Neuron (in vitro differentiated cells): ENCODE data around the gene ESF1.

Experiments used
- H2AFZ ChIP-seq: one replicate; pipeline ENCODE4 v1.6.1; 2013; ENCODE audit warnings: low read depth, mild to moderate bottlenecking, inconsistent platforms, low read length, moderate library complexity
- H3K27me3 ChIP-seq: one replicate; pipeline ENCODE4 v1.6.1; 2013; ENCODE audit warnings: low read length; ENCODE audit not compliant: insufficient read depth
- H3K36me3 ChIP-seq: one replicate; pipeline ENCODE4 v1.6.1; 2013; ENCODE audit warnings: low read length; ENCODE audit not compliant: insufficient read depth
- H3K4me1 ChIP-seq: one replicate; pipeline ENCODE4 v1.6.1; 2013; ENCODE audit warnings: low read length; ENCODE audit not compliant: insufficient read depth
- H3K4me3 ChIP-seq: 2 replicates; pipeline ENCODE4 v1.5.1; 2013; ENCODE audit warnings: mild to moderate bottlenecking, low read length, moderate library complexity
- H3K9me3 ChIP-seq: one replicate; pipeline ENCODE4 v1.6.1; 2013; ENCODE audit warnings: low read length

ESF1 gene

GRCh38 chr20:13809373-13809772, 24.7 kb upstream of the ESF1 start:
- no peaks in the 10 kb centered on the region for H3K4me1 ChIP-seq
- H3K4me3 ChIP-seq: no peak overlapping the region
- H3K36me3 ChIP-seq: peaks cover 73% of the 10 kb centered on the region
- H3K9me3 ChIP-seq: no peaks in the 10 kb centered on the region
- H3K27me3 ChIP-seq: no peaks in the 10 kb centered on the region
- H2AFZ ChIP-seq: no peak overlapping the region

DNA sequence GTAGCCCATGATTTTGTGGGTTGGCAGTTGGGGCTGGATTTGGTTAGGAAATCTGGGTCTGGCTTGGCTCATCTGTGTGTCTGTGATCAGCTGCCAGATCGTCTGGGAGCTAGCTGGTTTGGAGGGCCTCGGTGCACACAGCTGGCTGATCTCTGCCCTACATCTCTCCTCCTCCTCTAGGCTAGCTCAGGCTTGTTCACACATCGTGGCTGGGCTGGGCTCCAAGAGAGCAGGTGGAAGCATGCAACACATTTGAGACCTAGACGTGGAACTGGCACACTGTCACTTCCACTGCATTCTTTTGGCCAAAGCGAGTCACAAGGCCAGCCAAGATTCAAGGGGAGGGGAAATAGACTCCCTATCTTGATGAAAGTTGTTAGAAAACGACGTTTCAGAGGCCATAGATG, 16.0 kb upstream of the ESF1 start:
- H3K27me3 ChIP-seq: no peaks in the 10 kb centered on the region
- peaks cover 80% of the 10 kb centered on the region for H3K36me3 ChIP-seq
- H3K9me3 ChIP-seq: no peaks in the 10 kb centered on the region
- no peaks in the 10 kb centered on the region for H3K4me1 ChIP-seq
- no peak overlapping the region for H3K4me3 ChIP-seq
- H2AFZ ChIP-seq: no peak overlapping the region

DNA sequence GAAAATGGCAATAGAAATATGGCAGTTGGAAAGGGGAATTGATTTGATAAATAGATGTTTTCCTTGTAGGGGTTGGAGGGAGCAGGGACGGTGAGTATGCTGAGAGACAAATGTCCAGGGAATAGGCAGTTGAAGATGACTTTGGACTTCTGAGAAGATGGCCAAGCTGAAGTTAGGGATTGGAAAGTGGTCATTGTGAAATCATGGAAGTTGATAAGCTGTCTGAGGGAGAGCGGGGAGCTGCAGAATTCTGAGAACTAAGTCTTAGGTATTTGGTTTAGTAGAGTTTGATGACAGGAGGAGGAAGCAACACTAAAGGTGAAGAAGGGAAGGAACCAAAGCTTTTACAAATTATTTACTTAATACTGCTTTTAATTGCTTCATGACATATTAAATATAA, 15.3 kb upstream of the ESF1 start:
- Histone ChIP-seq H3K9me3 (no peaks in the 10 kb centered on the region), H3K4me3 (no peak overlapping the region), H3K27me3 (no peaks in the 10 kb centered on the region), H3K36me3 (peaks cover 85% of the 10 kb centered on the region), H2AFZ (no peak overlapping the region), H3K4me1 (no peaks in the 10 kb centered on the region)

DNA sequence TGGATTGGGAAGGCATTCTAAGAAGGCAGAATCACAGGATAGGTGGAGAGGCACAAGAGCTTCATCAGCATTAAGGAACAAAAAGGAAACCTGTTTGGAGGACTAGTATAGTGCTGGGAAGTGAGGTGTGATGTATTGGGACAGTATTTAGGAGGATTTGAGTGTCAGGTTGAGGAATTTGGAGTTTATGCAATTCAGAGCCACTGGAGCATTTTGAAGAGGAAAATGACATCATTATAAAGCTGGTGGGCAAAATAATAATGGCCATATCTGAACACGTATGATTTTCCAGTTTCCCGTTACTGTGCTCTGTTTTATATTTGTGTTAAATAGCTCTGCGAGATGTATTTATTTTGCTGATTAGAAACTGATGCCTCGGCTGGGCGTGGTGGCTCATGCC, 14.3 kb upstream of the ESF1 start:
- Histone ChIP-seq H3K9me3 (no peaks in the 10 kb centered on the region), H3K36me3 (peaks cover 85% of the 10 kb centered on the region), H3K4me1 (no peaks in the 10 kb centered on the region), H2AFZ (no peak overlapping the region), H3K27me3 (no peaks in the 10 kb centered on the region), H3K4me3 (no peak overlapping the region)

DNA sequence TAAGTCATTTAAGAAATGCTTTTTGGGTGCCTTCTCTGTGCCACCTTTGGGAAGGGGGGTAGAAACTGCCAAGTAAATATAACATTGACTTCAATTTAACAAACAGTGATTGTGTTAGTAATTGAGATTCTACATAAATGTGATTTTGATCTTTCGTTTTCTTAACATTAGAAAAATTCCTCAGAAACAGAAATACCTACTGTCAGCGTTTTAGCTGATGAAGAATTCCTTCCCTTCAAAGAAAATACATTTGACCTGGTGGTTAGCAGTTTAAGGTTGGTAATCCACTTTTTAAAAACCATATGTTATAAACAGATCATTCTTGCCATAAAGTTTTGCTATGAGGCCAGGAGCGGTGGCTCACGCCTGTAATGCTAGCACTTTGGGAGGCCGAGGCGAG, 9.9 kb upstream of the ESF1 start:
- Histone ChIP-seq H2AFZ (no peak overlapping the region), H3K36me3 (peaks cover 88% of the 10 kb centered on the region), H3K27me3 (no peaks in the 10 kb centered on the region), H3K4me1 (no peaks in the 10 kb centered on the region), H3K4me3 (no peak overlapping the region), H3K9me3 (no peaks in the 10 kb centered on the region)

DNA sequence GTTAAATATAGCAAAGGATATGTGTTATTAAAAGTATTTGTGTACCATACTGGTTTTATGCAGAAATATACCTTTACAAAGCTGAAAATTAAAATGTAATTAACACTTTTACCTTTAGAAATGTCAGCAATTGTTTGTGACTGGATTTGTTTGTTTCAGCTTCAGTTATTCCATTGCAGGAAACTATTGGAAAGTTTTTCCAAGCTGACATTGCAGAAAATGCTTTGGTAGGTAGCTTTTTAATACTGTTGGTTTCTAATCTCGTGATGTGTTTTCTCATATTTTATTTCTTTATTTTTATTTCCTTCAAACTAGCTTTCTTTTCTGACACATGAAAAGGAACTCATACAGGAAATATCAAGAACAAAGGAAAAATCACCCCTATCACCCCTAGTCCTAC, 8.3 kb upstream of the ESF1 start:
- Histone ChIP-seq H2AFZ (no peak overlapping the region), H3K9me3 (no peaks in the 10 kb centered on the region), H3K36me3 (peaks cover 80% of the 10 kb centered on the region), H3K4me1 (no peaks in the 10 kb centered on the region), H3K27me3 (no peaks in the 10 kb centered on the region), H3K4me3 (no peak overlapping the region)

DNA sequence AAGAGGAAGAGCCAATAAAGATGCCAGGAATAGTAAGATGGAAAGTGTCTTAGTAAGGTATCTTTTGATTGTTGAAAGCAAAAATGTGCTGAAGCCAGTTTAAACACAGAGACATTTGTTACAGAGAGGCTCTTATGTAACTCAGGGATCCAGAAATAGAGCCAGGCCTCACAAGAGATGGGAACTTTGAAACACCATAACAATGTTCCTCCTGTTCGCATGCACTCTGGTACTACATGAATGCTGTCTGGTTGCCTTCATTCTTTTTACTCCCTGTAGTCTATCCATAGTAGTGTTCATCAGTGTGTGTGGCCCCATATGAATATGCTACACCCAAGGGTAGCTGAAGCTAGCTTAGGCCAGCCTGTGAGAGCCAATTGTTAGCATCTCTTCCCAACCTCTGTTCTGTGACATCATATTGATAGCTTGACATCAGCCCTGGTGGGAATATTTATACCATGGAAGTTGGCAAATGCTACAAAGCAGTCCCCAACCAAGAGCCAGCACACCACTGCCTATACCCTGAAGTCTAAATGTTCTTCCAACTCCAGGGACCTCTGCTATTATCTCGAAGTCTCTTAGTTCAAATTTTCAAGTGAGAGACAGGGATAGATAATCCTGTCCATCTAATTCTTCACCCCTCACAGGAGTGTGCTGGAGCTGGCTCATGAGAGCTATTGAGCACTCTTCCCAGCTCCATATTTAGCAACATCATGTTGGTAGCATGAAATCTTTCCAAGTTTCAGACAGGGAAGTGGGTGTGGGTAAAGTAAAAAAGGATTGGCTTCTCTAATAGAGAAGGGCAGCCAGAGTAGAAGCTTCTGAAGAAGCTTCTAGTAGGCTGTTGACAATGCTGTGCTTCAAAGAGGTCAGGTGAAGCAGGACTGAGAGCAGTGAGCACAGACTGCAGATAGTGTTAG, 7.1 kb upstream of the ESF1 start:
- Histone ChIP-seq H3K4me3 (no peak overlapping the region), H3K4me1 (peaks cover 1% of the 10 kb centered on the region), H3K27me3 (no peaks in the 10 kb centered on the region), H2AFZ (no peak overlapping the region), H3K36me3 (peaks cover 79% of the 10 kb centered on the region), H3K9me3 (no peaks in the 10 kb centered on the region)

DNA sequence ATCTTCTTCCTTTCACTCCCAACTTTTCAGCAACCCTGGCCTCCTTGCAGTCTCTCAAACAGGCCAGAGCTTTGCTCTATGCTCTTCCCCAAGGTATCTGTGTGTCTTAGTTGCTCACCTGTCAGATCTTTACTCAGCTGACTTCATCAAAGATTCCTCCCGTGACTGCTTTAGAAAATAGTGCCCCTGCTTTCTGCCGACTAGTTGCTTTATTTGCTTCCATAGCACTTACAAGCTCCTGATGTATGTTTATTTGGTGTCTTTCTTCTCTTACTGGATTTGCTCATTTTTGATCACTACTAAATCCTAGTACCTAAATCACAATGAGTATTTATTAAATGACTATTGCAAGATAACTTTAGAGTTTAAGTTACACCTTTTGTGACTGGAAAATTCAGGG, 6.0 kb upstream of the ESF1 start:
- H2AFZ ChIP-seq: no peak overlapping the region
- no peak overlapping the region for H3K4me3 ChIP-seq
- H3K27me3 ChIP-seq: no peaks in the 10 kb centered on the region
- peaks cover 11% of the 10 kb centered on the region for H3K4me1 ChIP-seq
- H3K9me3 ChIP-seq: no peaks in the 10 kb centered on the region
- H3K36me3 ChIP-seq: peaks cover 69% of the 10 kb centered on the region

- Histone ChIP-seq H3K9me3 (no peaks in the 10 kb centered on the region), H2AFZ (no peak overlapping the region), H3K4me3 (no peak overlapping the region), H3K4me1 (peaks cover 16% of the 10 kb centered on the region), H3K27me3 (no peaks in the 10 kb centered on the region), H3K36me3 (peaks cover 48% of the 10 kb centered on the region)
Observed at GRCh38 chr20:13788167-13788834, 3.6 kb upstream of the ESF1 start.

GRCh38 chr20:13786143-13786828, 1.6 kb upstream of the ESF1 start:
- H3K27me3 ChIP-seq: no peaks in the 10 kb centered on the region
- peaks cover 16% of the 10 kb centered on the region for H3K4me1 ChIP-seq
- no peak overlapping the region for H2AFZ ChIP-seq
- H3K9me3 ChIP-seq: no peaks in the 10 kb centered on the region
- peak overlapping the region; percentile 87 for H3K4me3 ChIP-seq
- H3K36me3 ChIP-seq: peaks cover 38% of the 10 kb centered on the region

DNA sequence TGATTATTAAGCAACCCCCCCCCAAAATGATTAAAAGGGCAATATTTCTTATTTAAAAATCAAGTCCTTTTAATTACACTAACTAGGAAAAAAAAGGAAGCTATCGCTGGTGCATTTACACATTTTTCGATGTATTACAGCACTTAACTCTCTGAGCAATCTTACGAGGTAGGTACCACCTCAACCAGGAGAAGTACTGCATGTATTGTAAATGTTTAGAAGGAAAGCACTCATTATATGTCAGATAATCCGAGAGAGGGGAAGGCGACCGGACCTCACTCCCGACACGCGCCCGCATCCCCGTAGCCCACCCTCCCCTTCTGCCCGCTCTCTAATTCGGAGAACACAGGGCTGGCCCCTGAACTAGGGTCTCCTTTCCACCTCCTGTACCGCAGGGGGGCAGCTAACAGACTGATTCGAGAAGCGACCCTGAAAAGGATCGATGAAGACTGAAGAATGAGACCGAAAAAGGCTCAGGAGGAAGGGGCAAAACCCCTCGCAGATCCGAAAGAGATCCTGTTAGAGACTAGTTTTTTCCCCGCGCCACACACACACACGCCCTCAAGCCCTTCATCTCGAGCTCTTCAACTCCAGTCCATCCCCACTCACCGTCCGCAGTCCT, 337 bp downstream of the ESF1 start:
- Histone ChIP-seq H3K4me3 (peak overlapping the region; percentile 87), H2AFZ (peak overlapping the region; percentile 98), H3K27me3 (no peaks in the 10 kb centered on the region), H3K36me3 (peaks cover 38% of the 10 kb centered on the region), H3K9me3 (no peaks in the 10 kb centered on the region), H3K4me1 (peaks cover 16% of the 10 kb centered on the region)

DNA sequence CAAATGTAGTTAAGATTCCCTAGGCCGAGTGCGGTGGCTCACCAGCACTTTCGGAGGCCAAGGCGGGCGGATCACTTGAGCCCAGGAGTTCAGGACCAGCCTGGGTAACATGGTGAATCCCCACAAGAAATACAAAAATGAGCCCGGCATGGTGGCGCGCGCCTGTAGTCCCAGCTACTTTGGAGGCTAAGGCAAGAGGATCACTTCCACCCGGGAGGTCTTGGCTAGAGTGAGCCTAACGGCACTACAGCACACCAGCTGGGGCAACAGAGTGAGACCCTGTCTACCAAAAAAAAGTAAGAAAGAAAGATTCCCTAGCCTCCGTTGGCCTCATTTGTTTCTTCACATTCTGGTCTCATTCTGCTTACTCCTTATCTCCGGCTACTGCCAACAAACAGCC, 1.2 kb downstream of the ESF1 start:
- Histone ChIP-seq H3K9me3 (no peaks in the 10 kb centered on the region), H2AFZ (no peak overlapping the region), H3K27me3 (no peaks in the 10 kb centered on the region), H3K4me1 (peaks cover 16% of the 10 kb centered on the region), H3K4me3 (peak overlapping the region; percentile 87), H3K36me3 (peaks cover 42% of the 10 kb centered on the region)

GRCh38 chr20:13778827-13779226, 5.9 kb downstream of the ESF1 start:
- no peaks in the 10 kb centered on the region for H3K27me3 ChIP-seq
- peaks cover 70% of the 10 kb centered on the region for H3K36me3 ChIP-seq
- no peak overlapping the region for H2AFZ ChIP-seq
- H3K4me1 ChIP-seq: peaks cover 5% of the 10 kb centered on the region
- no peak overlapping the region for H3K4me3 ChIP-seq
- no peaks in the 10 kb centered on the region for H3K9me3 ChIP-seq
